Left kidney (tissue), 2 donors: ENCODE measurements around the gene HORMAD2. TPM values are rescaled to one million over a fixed set of nuclear protein-coding genes. Genes with fewer than 3 reads are reported as not detected.
"Not testable (repeated sequence)": the region's sequence is repeated elsewhere in the genome, so short reads cannot be mapped to it uniquely, and the experiment has no call there.

Experiments
- DNase-seq: peaks from one replicate; pipeline ENCODE4 v3.0.0-alpha.2; 2013
- polyA plus RNA-seq: library from polyadenylated mRNA; unstranded; fragments of 120-200 nt; gene quantifications from one replicate; pipeline ENCODE4 v1.2.1, GENCODE V29; 2013; ENCODE audit not compliant: insufficient read length

HORMAD2 gene
- polyA plus RNA-seq, 1 donor = not detected

GRCh38 chr22:30056015-30056414 lies 24.2 kb upstream of the HORMAD2 start:
- no peak for DNase-seq

GRCh38 chr22:30057375-30057774 lies 22.9 kb upstream of the HORMAD2 start:
- DNase-seq = no peak

DNA sequence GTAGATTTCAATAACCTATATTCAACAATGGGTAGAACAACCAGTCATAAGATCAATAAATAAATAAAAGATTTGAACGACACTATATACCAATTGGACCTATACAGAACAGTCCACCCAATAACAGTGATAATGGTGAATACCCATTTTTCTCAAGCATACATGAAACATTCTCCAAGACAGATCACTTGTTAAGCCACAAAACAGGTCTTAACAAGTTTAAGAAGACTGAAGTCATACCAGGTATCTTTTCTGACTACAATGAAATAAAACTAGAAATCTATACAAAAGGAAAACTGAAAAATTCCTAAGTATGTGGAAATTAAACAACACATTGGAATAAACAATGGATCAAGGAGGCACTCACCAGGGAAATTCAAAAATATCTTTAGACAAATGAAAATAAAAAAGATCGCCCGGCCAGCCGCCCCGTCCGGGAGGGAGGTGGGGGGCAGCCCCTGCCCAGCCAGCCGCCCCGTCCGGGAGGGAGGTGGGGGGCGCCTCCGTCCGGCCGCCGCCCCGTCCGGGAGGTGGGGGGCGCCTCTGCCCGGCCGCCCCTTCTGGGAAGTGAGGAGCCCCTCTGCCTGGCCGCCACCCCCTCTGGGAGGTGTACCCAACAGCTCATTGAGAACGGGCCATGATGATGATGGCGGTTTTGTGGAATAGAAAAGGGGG lies 20.8 kb upstream of the HORMAD2 start:
- not testable (repeated sequence) for DNase-seq

- DNase-seq = not testable (repeated sequence)
These were observed 19.2 kb upstream of the HORMAD2 start for GRCh38 chr22:30061094-30061493.

- DNase-seq = no peak
These were observed 18.0 kb upstream of the HORMAD2 start for GRCh38 chr22:30062259-30062658.

DNA sequence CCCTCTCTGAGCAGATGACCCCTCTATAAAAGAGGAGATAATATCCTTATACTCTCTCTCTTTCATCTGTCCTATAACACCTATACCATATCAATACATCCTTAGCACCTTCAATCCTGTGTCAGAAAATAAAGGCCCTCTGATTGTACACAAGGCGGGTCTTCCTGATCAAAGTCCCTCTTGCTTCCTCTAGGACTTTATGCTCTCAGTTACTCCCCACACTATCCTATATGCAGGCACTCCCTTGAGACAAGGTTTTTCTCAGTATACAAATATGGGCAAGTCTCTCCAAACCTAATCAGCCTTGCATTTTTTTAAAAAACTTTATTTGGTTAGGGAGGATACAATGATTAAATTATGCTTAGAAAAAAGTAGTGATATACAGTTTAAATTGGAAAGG lies 17.3 kb upstream of the HORMAD2 start:
- DNase-seq = no peak

- DNase-seq = no peak
These were observed 16.1 kb upstream of the HORMAD2 start for GRCh38 chr22:30064172-30064571.

DNA sequence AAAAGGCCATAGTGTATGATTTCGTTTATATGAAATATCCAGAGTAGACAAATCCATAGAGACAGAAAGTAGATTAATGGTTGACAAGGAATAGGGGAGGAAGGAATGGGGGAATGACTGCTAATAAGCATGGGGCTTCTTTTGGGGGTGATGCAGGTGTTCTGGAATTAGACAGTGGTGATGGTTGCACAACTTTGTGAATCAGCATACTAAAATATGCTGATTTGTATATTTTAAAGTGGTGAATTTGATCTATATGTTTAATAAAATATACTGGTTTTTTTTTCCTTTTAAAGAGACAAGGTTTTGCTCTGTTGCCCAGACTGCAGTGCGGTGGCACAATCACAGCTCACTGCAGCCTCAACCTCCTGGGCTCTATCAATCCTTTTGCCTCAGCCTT lies 6.5 kb upstream of the HORMAD2 start:
- DNase-seq = no peak

GRCh38 chr22:30074147-30074546 lies 6.1 kb upstream of the HORMAD2 start:
- DNase-seq = no peak

DNA sequence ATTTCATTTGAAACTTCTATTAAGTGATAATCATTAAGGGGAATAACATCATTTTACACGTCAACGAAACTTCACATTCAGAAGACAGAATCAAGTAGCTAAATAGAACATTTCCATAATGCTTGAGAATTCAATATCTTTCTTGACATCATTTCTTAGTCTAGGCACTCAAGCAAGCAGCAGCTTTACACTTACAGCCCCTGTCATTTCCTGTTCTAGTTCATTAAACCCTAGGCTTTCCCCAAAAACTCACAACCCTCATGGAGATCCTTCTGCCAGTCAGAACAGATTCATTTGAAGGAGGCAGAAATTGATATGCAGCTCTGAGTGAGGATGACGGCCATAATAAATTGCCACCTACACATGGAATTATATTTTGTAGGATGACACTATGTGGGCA lies 5.3 kb upstream of the HORMAD2 start:
- DNase-seq = no peak

- DNase-seq = no peak
These were observed 2.9 kb upstream of the HORMAD2 start for GRCh38 chr22:30077279-30077880.

DNA sequence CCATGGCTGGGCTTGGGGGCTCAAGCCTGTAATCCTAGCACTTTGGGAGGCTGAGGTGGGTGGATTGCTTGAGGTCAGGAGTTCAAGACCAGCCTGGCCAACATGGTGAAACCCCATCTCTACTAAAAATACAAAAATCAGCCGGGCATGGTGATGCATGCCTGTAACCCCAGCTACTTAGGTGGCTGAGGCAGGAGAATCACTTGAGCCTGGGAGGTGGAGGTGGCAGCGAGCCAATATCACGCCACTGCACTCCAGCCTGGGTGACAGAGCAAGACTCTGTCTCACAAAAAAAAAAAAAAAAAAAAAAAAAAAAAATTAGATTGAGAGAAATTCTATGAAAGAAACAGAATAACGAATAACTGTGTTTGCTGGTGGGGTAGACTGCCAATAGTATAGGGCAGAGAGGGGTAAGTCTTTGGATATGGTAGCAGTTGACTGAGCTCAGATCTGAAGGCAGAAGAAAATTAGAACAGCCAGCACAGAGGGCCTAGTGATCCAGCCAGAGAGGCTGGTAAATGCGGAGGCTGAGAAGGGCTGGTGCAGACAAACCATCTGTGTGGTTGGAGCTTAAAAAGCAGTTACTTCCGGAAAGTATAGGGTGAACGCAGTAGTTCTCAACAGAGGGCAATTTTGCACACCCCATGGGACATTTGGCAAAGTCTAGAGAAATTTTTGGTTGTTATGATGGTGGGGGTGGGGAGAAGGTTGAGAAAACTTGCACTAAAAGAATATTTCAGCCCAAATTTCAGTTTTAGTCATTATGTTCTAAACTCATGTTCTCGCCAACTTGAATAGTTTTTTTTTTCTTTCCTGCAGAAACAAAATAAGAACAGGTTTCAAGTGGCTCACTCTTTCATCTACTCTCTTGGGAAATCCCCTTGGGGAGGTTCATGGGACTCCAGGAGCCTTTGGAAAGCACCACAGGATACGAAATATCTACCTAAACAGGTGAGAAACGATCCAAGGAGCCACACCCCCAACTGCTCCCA lies 1.6 kb upstream of the HORMAD2 start:
- DNase-seq = no peak

DNA sequence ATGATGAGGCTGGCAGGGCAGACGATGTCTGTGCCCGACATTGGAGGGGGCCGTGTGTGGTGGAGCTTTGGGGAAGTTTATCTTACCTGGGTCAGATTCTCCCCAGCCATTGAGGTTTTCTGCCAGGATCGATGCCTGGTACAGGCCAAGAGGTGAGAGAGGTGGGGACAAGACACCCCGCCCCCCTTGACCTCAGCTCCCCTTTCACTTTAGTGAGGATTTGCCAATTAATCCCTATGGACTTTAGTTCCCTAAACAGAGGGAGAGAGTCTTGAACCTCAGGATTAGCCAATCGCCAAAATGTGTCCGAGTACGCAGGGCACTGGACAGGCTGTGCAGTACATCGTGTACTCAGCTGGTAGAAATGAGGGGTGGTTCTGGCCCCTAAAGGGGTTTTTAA lies 541 bp downstream of the HORMAD2 start:
- no peak for DNase-seq

DNA sequence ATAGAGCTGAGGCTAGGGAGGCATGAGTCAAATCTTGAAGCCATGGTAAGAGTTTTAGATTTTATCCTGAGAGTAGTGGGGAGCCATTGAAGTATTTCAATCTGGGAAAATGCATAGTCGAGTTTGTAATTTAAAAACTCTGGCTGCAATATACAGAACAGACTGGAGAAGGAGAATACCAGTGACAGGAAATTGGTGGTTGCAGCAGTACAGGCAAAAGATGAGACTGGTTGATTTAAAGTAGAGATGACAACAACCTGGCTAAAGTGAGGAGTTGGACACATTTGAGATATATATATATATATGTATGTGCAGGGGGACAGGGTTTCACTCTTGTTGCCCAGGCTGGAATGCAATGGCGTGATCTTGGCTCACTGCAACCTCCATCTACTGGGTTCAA lies 6.2 kb downstream of the HORMAD2 start:
- no peak for DNase-seq

GRCh38 chr22:30087037-30087436 lies 6.8 kb downstream of the HORMAD2 start:
- not testable (repeated sequence) for DNase-seq

- DNase-seq = no peak
These were observed 7.3 kb downstream of the HORMAD2 start for GRCh38 chr22:30087611-30088010.

- no peak for DNase-seq
These were observed 8.2 kb downstream of the HORMAD2 start for GRCh38 chr22:30088468-30088867.

DNA sequence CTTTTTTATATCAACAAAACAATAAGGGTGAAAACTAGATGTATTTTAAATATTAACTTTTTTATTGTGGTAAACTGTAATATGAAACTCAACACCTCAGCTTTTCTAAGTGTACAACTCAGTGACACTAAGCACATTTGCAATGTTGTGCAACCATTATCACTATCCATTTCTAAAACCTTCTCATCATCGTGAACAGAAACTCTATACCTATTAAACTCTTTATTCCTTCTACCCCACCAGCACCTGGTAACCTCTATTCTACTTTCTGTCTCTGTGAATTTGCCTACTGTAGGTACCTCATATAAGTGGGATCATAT lies 9.4 kb downstream of the HORMAD2 start:
- DNase-seq = no peak

DNA sequence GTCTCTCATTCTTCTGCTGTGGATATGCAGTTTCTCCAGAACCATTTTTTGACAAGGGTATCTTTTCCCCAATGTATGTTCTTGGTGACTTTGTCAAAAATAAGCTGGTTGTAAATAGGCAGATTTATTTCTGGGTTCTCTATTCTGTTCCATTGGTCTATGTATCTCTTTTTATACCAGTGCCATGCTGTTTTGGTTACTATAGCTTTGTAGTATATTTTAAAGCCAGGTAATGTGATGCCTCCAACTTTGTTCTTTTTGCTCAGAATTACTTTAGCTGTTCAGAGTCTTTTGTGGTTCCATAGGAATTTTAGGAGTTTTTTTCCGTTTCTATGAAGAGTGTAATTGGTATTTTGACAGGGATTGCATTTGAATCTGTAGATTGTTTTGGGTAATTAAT lies 12.4 kb downstream of the HORMAD2 start:
- no peak for DNase-seq

- DNase-seq = no peak
These were observed 14.5 kb downstream of the HORMAD2 start for GRCh38 chr22:30094804-30095203.

DNA sequence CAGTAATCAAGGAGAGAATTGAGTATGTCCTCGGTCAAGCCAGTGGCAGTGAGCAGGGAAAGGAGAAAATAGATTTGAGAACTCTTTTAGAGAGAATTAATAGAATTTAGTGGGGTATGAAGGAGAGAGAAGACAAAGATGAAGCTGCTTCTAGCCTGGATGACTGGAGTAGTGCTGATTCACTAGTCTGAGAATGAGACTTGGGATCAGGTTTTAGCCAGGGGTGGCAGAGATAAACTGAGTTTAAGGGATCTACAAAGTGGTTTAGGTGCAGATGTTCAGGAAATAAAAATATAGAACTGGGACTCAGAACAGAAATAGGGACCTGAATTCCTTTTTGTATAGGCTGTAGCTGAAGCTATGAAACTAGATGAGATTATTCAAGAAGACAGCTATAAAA lies 17.6 kb downstream of the HORMAD2 start:
- no peak for DNase-seq

DNA sequence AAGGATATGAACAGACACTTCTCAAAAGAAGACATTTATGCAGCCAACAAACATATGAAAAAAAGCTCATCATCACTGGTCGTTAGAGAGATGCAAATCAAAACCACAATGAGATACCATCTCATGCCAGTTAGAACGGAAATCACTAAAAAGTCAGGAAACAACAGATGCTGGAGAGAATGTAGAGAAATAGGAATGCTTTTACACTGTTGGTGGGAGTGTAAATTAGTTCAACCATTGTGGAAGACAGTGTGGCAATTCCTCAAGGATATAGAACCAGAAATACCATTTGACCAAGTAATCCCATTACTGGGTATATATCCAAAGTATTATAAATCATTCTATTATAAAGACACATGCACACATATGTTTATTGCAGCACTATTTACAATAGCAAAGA lies 20.5 kb downstream of the HORMAD2 start:
- DNase-seq = not testable (repeated sequence)

GRCh38 chr22:30104501-30105156 lies 24.4 kb downstream of the HORMAD2 start:
- DNase-seq = no peak
